ENCODE measurements around the gene PPP1R1B.

The PPP1R1B gene

GRCh38 chr17:39635614-39636176, 8.9 kb downstream of the PPP1R1B start:
- H3K4me3 ChIP-seq (ENCODE audit: low read depth, low read length): no peak overlapping the region
- DNase-seq (ENCODE audit: low read depth): no peak
- no peak for TF ChIP-seq CTCF (IDR thresholded peaks at IDR 0.05; ENCODE audit: control insufficient read depth, extremely low read depth, insufficient read depth)

- no peak for TF ChIP-seq CTCF (IDR thresholded peaks at IDR 0.05; ENCODE audit: control insufficient read depth, extremely low read depth, insufficient read depth)
- DNase-seq (ENCODE audit: low read depth): no peak
- H3K4me3 ChIP-seq (ENCODE audit: low read depth, low read length): peak overlapping the region; percentile 70
Measured at GRCh38 chr17:39636587-39636926, 9.8 kb downstream of the PPP1R1B start.

GRCh38 chr17:39636927-39637736, 10.4 kb downstream of the PPP1R1B start, which contains the start of gene STARD3:
Gene STARD3, plus strand, starts transcription at chr17:39637144. Its CDS starts 16,388 bp downstream, at chr17:39653532.
- DNase-seq (ENCODE audit: low read depth): peak; percentile 54
- peak within 1 kb of the TSS; percentile 70 for H3K4me3 ChIP-seq (ENCODE audit: low read depth, low read length)
- no peak for TF ChIP-seq CTCF (IDR thresholded peaks at IDR 0.05; ENCODE audit: control insufficient read depth, extremely low read depth, insufficient read depth)

- peak overlapping the region; percentile 70 for H3K4me3 ChIP-seq (ENCODE audit: low read depth, low read length)
- no peak for TF ChIP-seq CTCF (IDR thresholded peaks at IDR 0.05; ENCODE audit: control insufficient read depth, extremely low read depth, insufficient read depth)
Measured at GRCh38 chr17:39638317-39638716, 11.6 kb downstream of the PPP1R1B start.

GRCh38 chr17:39639043-39639442, 12.3 kb downstream of the PPP1R1B start:
- no peak for TF ChIP-seq CTCF (IDR thresholded peaks at IDR 0.05; ENCODE audit: control insufficient read depth, extremely low read depth, insufficient read depth)
- H3K4me3 ChIP-seq (ENCODE audit: low read depth, low read length): no peak overlapping the region
- no peak for DNase-seq (ENCODE audit: low read depth)

More at GRCh38 chr17:39638317-39638716, 11.6 kb downstream of the PPP1R1B start:
- DNase-seq (ENCODE audit: low read depth): no peak

GRCh38 chr17:39639566-39640458, 13.1 kb downstream of the PPP1R1B start:
- TF ChIP-seq CTCF (IDR thresholded peaks at IDR 0.05; ENCODE audit: control insufficient read depth, extremely low read depth, insufficient read depth): no peak
- H3K4me3 ChIP-seq (ENCODE audit: low read depth, low read length): no peak overlapping the region
- DNase-seq (ENCODE audit: low read depth): no peak

Measured in LNCaP clone FGC (cell line).